ENCODE data around the gene KLK8. TPM values are rescaled to one million over a fixed set of nuclear protein-coding genes. Genes with fewer than 3 reads are reported as not detected.

The KLK8 gene
- total and polyA plus RNA-seq, 10 donors: 0.56 TPM; not detected in 9

DNA sequence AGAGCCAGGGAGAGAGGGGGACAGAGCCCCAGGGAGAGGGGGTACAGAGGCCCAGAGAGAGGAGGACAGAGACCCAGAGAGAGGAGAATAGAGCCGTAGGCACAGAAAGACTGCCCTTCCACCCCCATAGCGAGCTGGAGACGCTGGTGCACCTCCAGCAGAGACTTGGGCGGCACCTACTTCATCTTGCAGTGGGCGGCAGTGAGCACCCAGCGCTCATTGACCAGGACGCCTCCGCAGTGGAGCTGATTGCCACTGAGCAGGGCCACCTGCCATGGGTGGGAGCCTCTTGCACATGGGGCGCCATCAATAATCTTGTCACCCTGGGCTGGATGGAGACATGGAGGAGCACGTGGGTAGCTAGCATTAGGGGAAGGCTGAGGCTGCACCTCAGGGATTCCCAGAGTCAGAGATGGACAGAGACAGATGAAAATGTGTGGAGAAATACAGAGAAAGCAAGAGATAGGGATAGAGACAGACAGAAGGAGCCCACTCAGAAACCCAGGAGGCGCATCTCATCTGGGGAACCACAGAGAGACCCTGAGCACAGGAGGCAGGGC lies 19.7 kb downstream of the KLK8 start:
- Histone ChIP-seq H3K4me1 (no peaks in the 10 kb centered on the region), H3K27ac (no peak overlapping the region), H3K27me3 (replicated peaks in 1 of 7) (peaks cover 0 to 65% (median 0%) of the 10 kb centered on the region in 7 donors), H3K36me3 (no peaks in the 10 kb centered on the region), H3K4me3 (no peak overlapping the region), H3K9me3 (no peaks in the 10 kb centered on the region)
- 56 to 71% (median 64%) methylated on average over 11 of the region's 11 CpGs for WGBS, 5 donors
- intact Hi-C loops (cut with DNase I; ENCODE audit: low total_unique reads): no loop called here
- TF ChIP-seq POLR2A (IDR thresholded peaks at IDR 0.05): no peak
- TF ChIP-seq POLR2AphosphoS5 (IDR thresholded peaks at IDR 0.05): no peak
- TF ChIP-seq, protein P1, sequence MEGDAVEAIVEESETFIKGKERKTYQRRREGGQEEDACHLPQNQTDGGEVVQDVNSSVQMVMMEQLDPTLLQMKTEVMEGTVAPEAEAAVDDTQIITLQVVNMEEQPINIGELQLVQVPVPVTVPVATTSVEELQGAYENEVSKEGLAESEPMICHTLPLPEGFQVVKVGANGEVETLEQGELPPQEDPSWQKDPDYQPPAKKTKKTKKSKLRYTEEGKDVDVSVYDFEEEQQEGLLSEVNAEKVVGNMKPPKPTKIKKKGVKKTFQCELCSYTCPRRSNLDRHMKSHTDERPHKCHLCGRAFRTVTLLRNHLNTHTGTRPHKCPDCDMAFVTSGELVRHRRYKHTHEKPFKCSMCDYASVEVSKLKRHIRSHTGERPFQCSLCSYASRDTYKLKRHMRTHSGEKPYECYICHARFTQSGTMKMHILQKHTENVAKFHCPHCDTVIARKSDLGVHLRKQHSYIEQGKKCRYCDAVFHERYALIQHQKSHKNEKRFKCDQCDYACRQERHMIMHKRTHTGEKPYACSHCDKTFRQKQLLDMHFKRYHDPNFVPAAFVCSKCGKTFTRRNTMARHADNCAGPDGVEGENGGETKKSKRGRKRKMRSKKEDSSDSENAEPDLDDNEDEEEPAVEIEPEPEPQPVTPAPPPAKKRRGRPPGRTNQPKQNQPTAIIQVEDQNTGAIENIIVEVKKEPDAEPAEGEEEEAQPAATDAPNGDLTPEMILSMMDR (IDR thresholded peaks at IDR 0.05 in 8 of 11, conservative IDR thresholded peaks at IDR 0.05 in 3 of 11): no peak
- DNase-seq: no peak

DNA sequence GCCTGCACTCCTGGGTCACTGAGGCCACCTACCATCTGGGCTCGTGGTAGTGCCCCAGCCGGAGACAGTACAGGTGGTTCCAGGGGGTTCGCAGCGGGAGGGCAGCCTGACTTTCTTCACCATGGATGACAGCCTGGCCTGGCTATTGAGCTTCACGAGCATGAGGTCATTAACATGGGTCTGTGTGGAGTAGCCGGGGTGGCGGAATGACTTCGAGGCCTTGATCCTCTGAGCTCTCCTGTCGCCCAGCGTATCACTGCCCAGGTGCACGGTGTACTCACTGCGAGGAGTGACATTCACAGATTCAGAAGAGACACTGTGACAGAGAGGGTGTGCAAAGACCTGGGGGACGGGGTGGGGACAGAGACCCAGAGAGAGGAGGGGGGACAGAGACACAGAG lies 21.2 kb downstream of the KLK8 start:
- whole genome bisulfite sequencing, 5 donors: 69 to 76% (median 71%) methylated on average over 8 to 13 of the region's 13 CpGs
- intact Hi-C loops (cut with DNase I; ENCODE audit: low total_unique reads): no loop called here
- Histone ChIP-seq H3K36me3 (no peaks in the 10 kb centered on the region), H3K4me1 (no peaks in the 10 kb centered on the region), H3K27ac (no peak overlapping the region), H3K9me3 (no peaks in the 10 kb centered on the region), H3K27me3 (replicated peaks in 1 of 7) (peaks cover 0 to 62% (median 0%) of the 10 kb centered on the region in 7 donors), H3K4me3 (no peak overlapping the region)
- TF ChIP-seq POLR2AphosphoS5 (IDR thresholded peaks at IDR 0.05): no peak
- TF ChIP-seq POLR2A (IDR thresholded peaks at IDR 0.05): no peak
- TF ChIP-seq, protein P1 (IDR thresholded peaks at IDR 0.05 in 8 of 11, conservative IDR thresholded peaks at IDR 0.05 in 3 of 11): no peak
- no peak for DNase-seq

DNA sequence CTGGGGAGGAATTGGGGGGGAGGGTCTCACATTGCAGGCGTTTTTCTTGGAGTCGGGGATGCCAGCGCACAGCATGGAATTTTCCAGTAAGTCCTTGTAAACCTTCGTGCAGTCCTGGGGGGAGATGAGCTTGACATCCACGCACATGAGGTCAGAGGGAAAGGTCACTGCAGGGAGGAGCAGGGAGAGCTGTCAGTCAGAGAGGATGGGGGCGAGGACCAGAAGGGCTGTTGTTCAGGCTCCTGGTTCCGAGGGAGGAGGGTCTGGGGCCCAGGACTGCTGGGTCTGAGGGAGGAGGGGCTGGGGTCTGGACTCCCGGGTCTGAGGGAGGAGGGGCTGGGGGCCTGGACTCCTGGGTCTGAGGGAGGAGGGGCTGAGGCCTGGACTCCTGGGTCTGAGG lies 21.6 kb downstream of the KLK8 start:
- intact Hi-C loops (cut with DNase I; ENCODE audit: low total_unique reads): no loop called here
- Histone ChIP-seq H3K4me3 (no peak overlapping the region), H3K27me3 (replicated peaks in 1 of 7) (peaks cover 0 to 58% (median 0%) of the 10 kb centered on the region in 7 donors), H3K9me3 (no peaks in the 10 kb centered on the region), H3K27ac (no peak overlapping the region), H3K4me1 (no peaks in the 10 kb centered on the region), H3K36me3 (no peaks in the 10 kb centered on the region)
- WGBS, 5 donors: 44 to 61% (median 51%) methylated on average over 8 of the region's 8 CpGs
- DNase-seq: no peak
- TF ChIP-seq POLR2AphosphoS5 (IDR thresholded peaks at IDR 0.05) (no peak), POLR2A (IDR thresholded peaks at IDR 0.05) (no peak)
- TF ChIP-seq, protein P1 (IDR thresholded peaks at IDR 0.05 in 8 of 11, conservative IDR thresholded peaks at IDR 0.05 in 3 of 11): no peak

DNA sequence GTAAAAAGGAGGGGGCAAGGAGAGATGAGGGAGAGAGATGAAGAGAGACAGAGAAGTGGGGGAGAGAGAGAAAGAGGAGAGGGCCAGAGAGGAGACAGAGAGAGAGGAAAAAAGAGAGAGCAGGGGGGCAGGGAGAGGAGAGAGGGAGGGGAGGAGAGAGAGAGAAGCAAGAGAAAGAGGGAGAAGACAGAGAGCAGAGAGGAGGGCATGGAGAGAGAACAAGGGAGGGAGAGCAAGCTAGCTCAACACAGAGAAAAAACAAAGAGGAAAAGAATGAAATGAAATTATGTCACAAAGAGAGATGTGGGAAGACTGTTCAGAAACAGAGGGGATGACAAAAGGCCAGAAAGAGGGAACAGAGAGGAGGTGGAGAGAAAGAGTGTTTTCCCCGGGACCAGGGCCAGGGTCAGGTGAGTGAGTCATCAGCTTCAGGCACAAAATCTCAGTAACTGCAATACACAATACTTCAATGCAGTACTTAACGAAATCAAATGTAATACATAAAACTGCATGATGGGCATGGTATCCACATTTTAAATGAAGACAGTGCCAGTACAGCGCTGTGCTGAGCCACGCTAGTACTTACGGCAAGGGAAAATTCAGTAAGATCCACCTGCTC lies 22.5 kb downstream of the KLK8 start:
- Histone ChIP-seq H3K36me3 (no peaks in the 10 kb centered on the region), H3K4me1 (no peaks in the 10 kb centered on the region), H3K9me3 (no peaks in the 10 kb centered on the region), H3K27ac (no peak overlapping the region), H3K4me3 (no peak overlapping the region), H3K27me3 (replicated peaks in 1 of 7) (peaks cover 0 to 53% (median 0%) of the 10 kb centered on the region in 7 donors)
- no peak for TF ChIP-seq POLR2A (IDR thresholded peaks at IDR 0.05)
- no peak for TF ChIP-seq POLR2AphosphoS5 (IDR thresholded peaks at IDR 0.05)
- DNase-seq: no peak
- 69 to 81% (median 75%) methylated on average over 5 of the region's 5 CpGs for WGBS, 5 donors
- intact Hi-C loops (cut with DNase I; ENCODE audit: low total_unique reads): no loop called here

Measured in spleen (tissue), 11 donors.